Caco-2 (cell line): Measurements from ENCODE around the gene TSPAN15. TPM values are rescaled to one million over a fixed set of nuclear protein-coding genes. Genes with fewer than 3 reads are reported as not detected.

ENCODE experiments used
- BruUV-seq: library from RNA; stranded (reverse); fragments of 400-500 nt; replicated peaks from 2 replicates; lab custom pipeline; 2021; lab: Mats Ljungman, UMichigan
- CTCF ChIA-PET: fragments of 300-600 bp; sonication (Branson Sonifier 250); formaldehyde crosslinking; loops from one replicate; lab custom pipeline; 2022; ENCODE audit warnings: antibody characterized with exemption; lab: Charles Lee
- POLR2A ChIA-PET: fragments of 300-600 bp; sonication (Branson Sonifier 250); formaldehyde crosslinking; loops from one replicate; lab custom pipeline; 2022; ENCODE audit warnings: antibody characterized with exemption; lab: Charles Lee
- DNase-seq, 2 experiments: peaks; one replicate each; pipeline versions ENCODE4 v3.0.0 to v3.0.0-alpha.2; 2020 to 2022
- H3K27me3 ChIP-seq: replicated peaks from 2 replicates; pipeline ENCODE4 v1.6.0; 2011; ENCODE audit warnings: low read length; ENCODE audit not compliant: control insufficient read depth, insufficient read depth
- H3K36me3 ChIP-seq: 2 replicates; pipeline ENCODE4 v1.5.1; 2011; ENCODE audit warnings: low read length; ENCODE audit not compliant: control insufficient read depth, insufficient read depth
- H3K4me1 ChIP-seq: fragments of 250-450 bp; sonication (Bioruptor Pico); 2 replicates; pipeline ENCODE4 v1.5.1; 2020; ENCODE audit warnings: mild to moderate bottlenecking
- H3K4me3 ChIP-seq: 2 replicates; pipeline ENCODE4 v1.5.1; 2011; ENCODE audit warnings: low read depth, mild to moderate bottlenecking, control low read depth, low read length
- H3K9me3 ChIP-seq: fragments of 250-450 bp; sonication (Bioruptor Pico); 2 replicates; pipeline ENCODE4 v1.5.1; 2020; ENCODE audit warnings: mild to moderate bottlenecking, moderate library complexity
- H3K27ac Mint-ChIP-seq: one replicate; pipeline ENCODE4 v1.8.0; 2022; ENCODE audit warnings: mixed read lengths; ENCODE audit not compliant: unreplicated experiment
- H3K27me3 Mint-ChIP-seq: one replicate; pipeline ENCODE4 v1.8.0; 2022; ENCODE audit warnings: mixed read lengths; ENCODE audit not compliant: insufficient read depth, unreplicated experiment
- H3K36me3 Mint-ChIP-seq: one replicate; pipeline ENCODE4 v1.8.0; 2022; ENCODE audit warnings: mild to moderate bottlenecking, mixed read lengths; ENCODE audit not compliant: insufficient read depth, unreplicated experiment
- H3K4me1 Mint-ChIP-seq: one replicate; pipeline ENCODE4 v1.8.0; 2022; ENCODE audit warnings: low read depth, mixed read lengths; ENCODE audit not compliant: unreplicated experiment
- H3K4me3 Mint-ChIP-seq: one replicate; pipeline ENCODE4 v1.8.0; 2022; ENCODE audit warnings: mild to moderate bottlenecking, moderate library complexity, mixed read lengths; ENCODE audit not compliant: unreplicated experiment
- H3K9me3 Mint-ChIP-seq: one replicate; pipeline ENCODE4 v1.8.0; 2022; ENCODE audit warnings: mixed read lengths; ENCODE audit not compliant: unreplicated experiment
- CTCF ChIP-seq, 2 experiments: fragments of 200-600 bp in 1 of 2; IDR thresholded peaks; 1 replicate in 1 of 2; 2 replicates in 1 of 2; pipeline versions ENCODE4 v1.5.1 to v1.8.0; 2011 to 2022; ENCODE audit warnings: antibody characterized with exemption in 1 of 2, control low read depth in 1 of 2, inconsistent platforms in 1 of 2, low read depth in 1 of 2, low read length in 1 of 2, mild to moderate bottlenecking in 1 of 2, moderate library complexity in 1 of 2; ENCODE audit not compliant: insufficient read depth in 1 of 2, severe bottlenecking in 1 of 2, unreplicated experiment in 1 of 2
- intact Hi-C: fragments of 100-400 bp; cut with micrococcal nuclease; formaldehyde crosslinking; loops from one replicate; pipeline ENCODE4 v1.10.0; 2022; ENCODE audit not compliant: unreplicated experiment
- total RNA-seq: library from RNA; stranded (reverse); gene quantifications from 2 replicates; pipeline ENCODE4 v1.2.3, GENCODE V29; 2022

The TSPAN15 gene
- total RNA-seq, 1 experiment from 2014 or later, result 86.5 TPM

- no TSS peak for BruUV-seq
- no peak overlapping the region for H3K27ac Mint-ChIP-seq
- H3K4me3 Mint-ChIP-seq, result peak overlapping the region; percentile 78
- H3K27me3 Mint-ChIP-seq, result no peaks in the 10 kb centered on the region
- POLR2A ChIA-PET, result no interaction called here
- no peak for TF ChIP-seq CTCF (IDR thresholded peaks at IDR 0.05; ENCODE audit: insufficient read depth in 1 of 2, low read depth in 1 of 2, low read length in 1 of 2, severe bottlenecking in 1 of 2, unreplicated experiment in 1 of 2)
- no peaks in the 10 kb centered on the region for H3K36me3 ChIP-seq
- H3K9me3 ChIP-seq, result no peaks in the 10 kb centered on the region
- no peaks in the 10 kb centered on the region for H3K9me3 Mint-ChIP-seq
- no peaks in the 10 kb centered on the region for H3K27me3 ChIP-seq
- H3K4me1 Mint-ChIP-seq, result peaks cover 44% of the 10 kb centered on the region
- H3K4me1 ChIP-seq, result peaks cover 41% of the 10 kb centered on the region
- intact Hi-C loops, result no loop called here
- H3K4me3 ChIP-seq, result no peak overlapping the region
- CTCF ChIA-PET, result interaction anchor here (3.9 kb wide), 1 partner anchor 45 kb away, joined by 38 read pairs; no protein-coding TSS in a partner anchor
- peaks cover 27% of the 10 kb centered on the region for H3K36me3 Mint-ChIP-seq
- no peak for DNase-seq
These were observed 1.6 kb downstream of the TSPAN15 start for GRCh38 chr10:69452676-69453415.

GRCh38 chr10:69453795-69454194, 2.5 kb downstream of the TSPAN15 start:
- no peak overlapping the region for H3K4me3 ChIP-seq
- BruUV-seq, result no TSS peak
- no peaks in the 10 kb centered on the region for H3K27me3 ChIP-seq
- peaks cover 44% of the 10 kb centered on the region for H3K4me1 ChIP-seq
- intact Hi-C loops, result no loop called here
- H3K36me3 ChIP-seq, result no peaks in the 10 kb centered on the region
- H3K4me1 Mint-ChIP-seq, result peaks cover 47% of the 10 kb centered on the region
- no peak overlapping the region for H3K27ac Mint-ChIP-seq
- ChIA-PET POLR2A (no interaction called here), CTCF (no interaction called here)
- H3K36me3 Mint-ChIP-seq, result peaks cover 29% of the 10 kb centered on the region
- H3K27me3 Mint-ChIP-seq, result no peaks in the 10 kb centered on the region
- TF ChIP-seq CTCF (IDR thresholded peaks at IDR 0.05; ENCODE audit: insufficient read depth in 1 of 2, low read depth in 1 of 2, low read length in 1 of 2, severe bottlenecking in 1 of 2, unreplicated experiment in 1 of 2), result no peak
- DNase-seq, result no peak
- no peak overlapping the region for H3K4me3 Mint-ChIP-seq
- H3K9me3 ChIP-seq, result no peaks in the 10 kb centered on the region
- no peaks in the 10 kb centered on the region for H3K9me3 Mint-ChIP-seq

- Histone ChIP-seq H3K36me3 (no peaks in the 10 kb centered on the region), H3K4me3 (no peak overlapping the region), H3K27me3 (no peaks in the 10 kb centered on the region), H3K9me3 (no peaks in the 10 kb centered on the region), H3K4me1 (peaks cover 47% of the 10 kb centered on the region)
- H3K27ac Mint-ChIP-seq, result peak overlapping the region; percentile 1
- TF ChIP-seq CTCF (IDR thresholded peaks at IDR 0.05; ENCODE audit: insufficient read depth in 1 of 2, low read depth in 1 of 2, low read length in 1 of 2, severe bottlenecking in 1 of 2, unreplicated experiment in 1 of 2), result no peak
- ChIA-PET POLR2A (no interaction called here), CTCF (interaction anchor here (0.5 to 1.3 kb wide), 2 partner anchors 16 to 60 kb away, joined by 3 read pairs; no protein-coding TSS in a partner anchor)
- no peaks in the 10 kb centered on the region for H3K27me3 Mint-ChIP-seq
- no TSS peak for BruUV-seq
- no peak overlapping the region for H3K4me3 Mint-ChIP-seq
- H3K36me3 Mint-ChIP-seq, result peaks cover 23% of the 10 kb centered on the region
- peaks cover 51% of the 10 kb centered on the region for H3K4me1 Mint-ChIP-seq
- intact Hi-C loops, result no loop called here
- DNase-seq, result no peak
- no peaks in the 10 kb centered on the region for H3K9me3 Mint-ChIP-seq
These were observed 3.9 kb downstream of the TSPAN15 start for GRCh38 chr10:69455006-69455763.
